NCI-H345 (cell line): Measurements from ENCODE around the gene PRDX1.

Experiments
- DNase-seq: peaks from one replicate; lab custom pipeline; 2025; lab: John Stamatoyannopoulos, UW

The PRDX1 gene

GRCh38 chr1:45521413-45522323 lies at the start of gene PRDX1:
Gene PRDX1, minus strand, starts transcription at chr1:45521884. Its CDS starts 2,841 bp downstream, at chr1:45519043.
- peak; percentile 96 for DNase-seq

GRCh38 chr1:45570631-45571030 lies 48.9 kb upstream of the PRDX1 start:
- DNase-seq: no peak

GRCh38 chr1:45569962-45570581 lies 48.4 kb upstream of the PRDX1 start:
- peak; percentile 66 for DNase-seq

- DNase-seq: no peak
Measured at GRCh38 chr1:45569571-45569961, 47.9 kb upstream of the PRDX1 start.

- no peak for DNase-seq
Measured at GRCh38 chr1:45568421-45568820, 46.7 kb upstream of the PRDX1 start.

GRCh38 chr1:45567911-45568310 lies 46.2 kb upstream of the PRDX1 start:
- DNase-seq: no peak

GRCh38 chr1:45566722-45567121 lies 45.0 kb upstream of the PRDX1 start:
- no peak for DNase-seq

GRCh38 chr1:45563843-45564242 lies 42.2 kb upstream of the PRDX1 start:
- no peak for DNase-seq

GRCh38 chr1:45557422-45557944 lies 35.8 kb upstream of the PRDX1 start:
- DNase-seq: no peak

GRCh38 chr1:45554198-45554597 lies 32.5 kb upstream of the PRDX1 start:
- no peak for DNase-seq

- DNase-seq: peak; percentile 85
Measured at GRCh38 chr1:45552331-45552730, 30.6 kb upstream of the PRDX1 start.

- DNase-seq: no peak
Measured at GRCh38 chr1:45551684-45552083, 30.0 kb upstream of the PRDX1 start.

GRCh38 chr1:45550401-45551351 lies 29.0 kb upstream of the PRDX1 start, which contains the start of gene AKR1A1:
Gene AKR1A1, plus strand, starts transcription at chr1:45550826. Its CDS starts 10,969 bp downstream, at chr1:45561795.
- DNase-seq: peak; percentile 95

GRCh38 chr1:45545553-45546310 lies 24.0 kb upstream of the PRDX1 start:
- no peak for DNase-seq

- DNase-seq: no peak
Measured at GRCh38 chr1:45545019-45545493, 23.4 kb upstream of the PRDX1 start.

GRCh38 chr1:45544530-45544929 lies 22.8 kb upstream of the PRDX1 start:
- no peak for DNase-seq

GRCh38 chr1:45543581-45544417 lies 22.1 kb upstream of the PRDX1 start:
- no peak for DNase-seq

- no peak for DNase-seq
Measured at GRCh38 chr1:45542591-45542990, 20.9 kb upstream of the PRDX1 start.

GRCh38 chr1:45541193-45541592 lies 19.5 kb upstream of the PRDX1 start:
- no peak for DNase-seq

- DNase-seq: no peak
Measured at GRCh38 chr1:45536886-45537285, 15.2 kb upstream of the PRDX1 start.
